Head of caudate nucleus (tissue), 42 donors: ENCODE results near the gene SLC39A2.
A peak's percentile ranks its signal among the peaks of the same experiment; 100 is the strongest.
"Not testable (repeated sequence)": the region's sequence is repeated elsewhere in the genome, so short reads cannot be mapped to it uniquely, and the experiment has no call there.

ENCODE experiments used
- DNase-seq, 42 donors: peaks; one replicate each; pipeline versions ENCODE4 v3.0.0 to v3.0.0-alpha.2; 2020 to 2021; ENCODE audit warnings: mixed read lengths in 7 of 42
- intact Hi-C: fragments of 100-400 bp; cut with DNase I; formaldehyde crosslinking; loops from one replicate; pipeline ENCODE4 v1.15.0; 2022

Gene SLC39A2

DNA sequence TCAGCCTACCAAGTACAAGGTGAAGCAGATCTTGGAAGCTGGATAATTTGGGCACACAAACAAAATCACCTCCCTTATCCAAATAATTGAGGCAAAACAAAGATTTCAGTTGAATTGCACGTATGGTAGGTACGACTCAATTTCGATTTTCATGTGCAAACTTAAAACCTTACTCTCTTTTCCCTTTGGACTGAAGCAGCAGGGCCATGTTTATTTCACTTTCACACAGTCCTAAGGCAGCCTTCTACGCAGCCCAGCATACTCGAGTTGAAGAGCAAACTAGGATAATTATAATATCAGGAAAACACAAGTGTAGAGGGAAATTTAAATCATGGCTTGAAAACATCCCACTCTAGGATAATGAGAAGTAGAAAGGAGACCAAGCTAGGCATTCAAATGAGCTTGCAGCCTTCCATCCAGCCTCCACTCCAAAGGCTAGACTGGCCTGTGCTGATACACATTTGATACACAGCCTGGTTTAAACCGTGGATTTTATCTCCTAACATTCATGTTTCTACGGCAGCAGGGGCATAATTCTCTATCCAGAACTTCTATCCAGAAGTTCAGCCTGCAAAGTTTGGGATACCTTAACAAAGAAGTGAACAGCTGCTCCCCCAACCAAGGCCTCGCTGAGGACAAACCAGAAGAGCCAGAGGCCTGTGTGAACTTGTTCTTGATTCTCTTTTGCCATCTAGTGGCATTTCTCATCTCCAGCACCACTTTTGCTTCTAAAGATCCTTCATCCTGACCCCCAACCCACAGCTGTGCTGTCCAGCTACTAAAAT lies 40.7 kb downstream of the SLC39A2 start:
- intact Hi-C loops: loop anchor here (2.0 kb wide), 1 partner anchor 25 kb away; no protein-coding TSS in a partner anchor
- DNase-seq: peak in 33 of 42 donors; percentile 37 to 85 (median 66)

GRCh38 chr14:21040370-21040925 lies 41.4 kb downstream of the SLC39A2 start:
- DNase-seq: no peak
- intact Hi-C loops: loop anchor here (2.0 kb wide), 1 partner anchor 26 kb away; no protein-coding TSS in a partner anchor

DNA sequence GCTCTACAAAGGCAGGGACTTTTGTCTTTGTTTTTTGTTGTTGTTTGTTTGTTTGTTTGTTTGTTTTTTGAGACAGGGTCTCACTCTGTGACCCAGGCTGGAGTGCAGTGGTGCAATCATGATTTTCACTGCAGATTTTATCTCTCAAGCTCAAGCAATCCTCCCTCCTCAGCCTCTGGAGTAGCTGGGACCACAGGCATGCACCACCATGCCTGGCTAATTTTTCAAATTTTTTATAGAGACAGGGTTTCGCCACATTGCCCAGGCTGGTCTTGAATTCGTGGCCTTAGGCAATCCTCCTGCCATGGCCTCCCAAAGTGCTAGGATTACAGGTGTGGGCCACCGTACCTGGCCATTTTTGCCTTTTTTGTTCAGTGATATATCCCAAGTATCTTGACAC lies 41.8 kb downstream of the SLC39A2 start:
- DNase-seq: not testable (repeated sequence)
- intact Hi-C loops: loop anchor here (2.0 kb wide), 1 partner anchor 26 kb away; no protein-coding TSS in a partner anchor

GRCh38 chr14:21041676-21042433 lies 42.8 kb downstream of the SLC39A2 start, which contains the start of gene RNASE7:
Gene RNASE7, plus strand, starts transcription at chr14:21042362. Its CDS starts 631 bp downstream, at chr14:21042993.
- peak in 2 of 42 donors; percentile 40 to 74 for DNase-seq
- intact Hi-C loops: loop anchor here (2.0 kb wide), 1 partner anchor 27 kb away; no protein-coding TSS in a partner anchor

DNA sequence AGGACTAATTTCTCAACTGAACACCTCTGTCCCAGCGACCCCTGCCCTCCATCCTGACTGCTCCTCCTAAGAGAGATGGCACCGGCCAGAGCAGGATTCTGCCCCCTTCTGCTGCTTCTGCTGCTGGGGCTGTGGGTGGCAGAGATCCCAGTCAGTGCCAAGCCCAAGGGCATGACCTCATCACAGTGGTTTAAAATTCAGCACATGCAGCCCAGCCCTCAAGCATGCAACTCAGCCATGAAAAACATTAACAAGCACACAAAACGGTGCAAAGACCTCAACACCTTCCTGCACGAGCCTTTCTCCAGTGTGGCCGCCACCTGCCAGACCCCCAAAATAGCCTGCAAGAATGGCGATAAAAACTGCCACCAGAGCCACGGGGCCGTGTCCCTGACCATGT lies 43.8 kb downstream of the SLC39A2 start:
- intact Hi-C loops: no loop called here
- DNase-seq: peak in 41 of 42 donors; percentile 48 to 89 (median 77)

DNA sequence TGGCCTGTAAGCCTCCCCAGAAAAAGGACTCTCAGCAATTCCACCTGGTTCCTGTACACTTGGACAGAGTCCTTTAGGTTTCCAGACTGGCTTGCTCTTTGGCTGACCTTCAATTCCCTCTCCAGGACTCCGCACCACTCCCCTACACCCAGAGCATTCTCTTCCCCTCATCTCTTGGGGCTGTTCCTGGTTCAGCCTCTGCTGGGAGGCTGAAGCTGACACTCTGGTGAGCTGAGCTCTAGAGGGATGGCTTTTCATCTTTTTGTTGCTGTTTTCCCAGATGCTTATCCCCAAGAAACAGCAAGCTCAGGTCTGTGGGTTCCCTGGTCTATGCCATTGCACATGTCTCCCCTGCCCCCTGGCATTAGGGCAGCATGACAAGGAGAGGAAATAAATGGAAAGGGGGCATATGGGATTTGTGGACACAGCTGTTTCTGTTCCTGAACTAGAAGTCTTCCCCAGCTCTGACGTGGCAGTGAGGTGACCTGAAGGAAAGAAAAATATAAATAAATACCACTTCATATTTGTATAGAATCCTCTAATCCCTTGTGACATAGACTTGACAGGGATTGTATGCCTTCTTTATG lies 44.4 kb downstream of the SLC39A2 start:
- intact Hi-C loops: no loop called here
- DNase-seq: no peak

GRCh38 chr14:21043974-21044618 lies 45.0 kb downstream of the SLC39A2 start:
- intact Hi-C loops: no loop called here
- no peak for DNase-seq

DNA sequence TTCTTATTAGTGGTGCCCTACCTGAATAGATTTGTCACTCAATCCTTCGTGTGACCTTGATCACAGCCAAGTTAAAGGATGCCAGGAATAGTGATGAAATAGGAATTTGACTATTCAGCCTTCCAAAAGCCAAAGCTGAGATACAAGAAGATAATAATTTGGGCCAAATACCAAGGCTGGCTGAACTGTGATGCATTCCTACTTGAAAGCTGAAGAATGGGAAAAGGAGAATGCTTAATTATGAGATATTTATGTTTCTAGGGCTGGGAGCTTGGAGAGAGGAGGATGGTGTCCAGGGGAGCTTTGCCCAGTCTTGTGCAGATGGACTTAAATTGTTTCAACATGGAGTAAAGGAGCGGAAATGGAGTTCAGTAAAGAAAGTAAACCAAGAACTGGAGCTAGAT lies 48.3 kb downstream of the SLC39A2 start:
- no peak for DNase-seq
- intact Hi-C loops: no loop called here

DNA sequence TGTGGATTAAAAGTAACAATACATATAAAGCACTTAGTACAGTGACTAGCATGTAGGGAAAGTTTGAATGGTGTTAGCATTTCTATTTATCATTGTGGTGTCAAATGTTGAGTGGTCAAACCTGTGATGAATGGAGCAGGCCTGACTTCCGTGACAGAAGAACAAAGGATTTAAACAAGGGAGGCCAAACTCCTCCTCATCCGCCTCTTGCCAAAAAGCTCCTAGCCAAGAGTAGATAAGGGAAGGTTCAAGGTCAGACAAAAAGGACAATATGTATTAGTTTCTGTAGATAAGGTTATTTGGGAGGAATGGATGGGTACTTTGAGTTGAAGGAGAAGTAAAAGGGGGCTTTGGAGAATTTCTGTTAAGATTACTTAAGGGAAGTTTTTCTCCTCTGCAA lies 49.5 kb downstream of the SLC39A2 start:
- intact Hi-C loops: no loop called here
- DNase-seq: no peak

DNA sequence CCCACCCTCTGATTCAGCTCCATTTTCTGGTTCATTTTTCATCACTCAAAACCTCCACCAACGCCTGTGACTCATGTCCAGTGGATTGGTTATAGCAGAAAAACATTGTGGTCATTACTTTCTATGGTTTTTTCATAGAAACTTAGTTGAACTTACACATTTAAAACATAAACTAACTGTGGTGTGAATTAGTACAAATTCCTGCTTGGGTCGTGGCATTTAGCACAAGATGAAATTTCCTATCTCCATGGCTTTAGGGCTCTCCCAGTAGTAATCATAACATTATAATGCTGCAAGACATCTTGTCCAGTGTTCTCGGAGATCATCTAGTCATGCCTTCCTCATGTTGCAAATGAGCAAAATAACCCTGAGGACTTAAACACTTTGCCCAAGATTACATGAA lies 50.2 kb downstream of the SLC39A2 start:
- intact Hi-C loops: no loop called here
- no peak for DNase-seq

DNA sequence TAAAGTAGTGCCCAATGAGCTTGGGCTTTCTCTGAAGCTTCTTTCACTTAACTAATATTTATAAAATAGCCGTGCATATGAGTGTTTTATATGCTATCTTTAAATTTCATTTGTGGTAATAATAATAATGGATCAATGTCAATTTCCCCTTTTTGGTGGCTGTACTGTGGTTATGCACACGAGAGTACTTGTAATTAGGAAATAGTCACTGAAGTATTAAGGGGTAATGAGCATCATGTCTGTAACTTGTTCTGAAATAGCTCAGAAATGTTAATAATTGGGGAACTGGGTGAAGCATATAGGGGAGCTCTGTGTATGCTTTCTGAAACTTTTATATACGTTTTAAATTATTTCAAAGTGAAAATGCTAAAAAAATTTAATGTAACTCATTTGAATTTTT lies 51.5 kb downstream of the SLC39A2 start:
- intact Hi-C loops: no loop called here
- DNase-seq: no peak
